GM12874 (cell line): ENCODE data around the gene ARHGAP10.

Experiments
- TF ChIP-seq, protein P1 (sequence below): IDR thresholded peaks from 2 replicates; pipeline ENCODE4 v1.5.1; 2011; ENCODE audit warnings: low read depth, mild to moderate bottlenecking, control low read depth, low read length, moderate library complexity; ENCODE audit not compliant: insufficient read depth

ARHGAP10 gene

GRCh38 chr4:148007792-148008191 is 275.9 kb downstream of the ARHGAP10 start:
- TF ChIP-seq, protein P1, sequence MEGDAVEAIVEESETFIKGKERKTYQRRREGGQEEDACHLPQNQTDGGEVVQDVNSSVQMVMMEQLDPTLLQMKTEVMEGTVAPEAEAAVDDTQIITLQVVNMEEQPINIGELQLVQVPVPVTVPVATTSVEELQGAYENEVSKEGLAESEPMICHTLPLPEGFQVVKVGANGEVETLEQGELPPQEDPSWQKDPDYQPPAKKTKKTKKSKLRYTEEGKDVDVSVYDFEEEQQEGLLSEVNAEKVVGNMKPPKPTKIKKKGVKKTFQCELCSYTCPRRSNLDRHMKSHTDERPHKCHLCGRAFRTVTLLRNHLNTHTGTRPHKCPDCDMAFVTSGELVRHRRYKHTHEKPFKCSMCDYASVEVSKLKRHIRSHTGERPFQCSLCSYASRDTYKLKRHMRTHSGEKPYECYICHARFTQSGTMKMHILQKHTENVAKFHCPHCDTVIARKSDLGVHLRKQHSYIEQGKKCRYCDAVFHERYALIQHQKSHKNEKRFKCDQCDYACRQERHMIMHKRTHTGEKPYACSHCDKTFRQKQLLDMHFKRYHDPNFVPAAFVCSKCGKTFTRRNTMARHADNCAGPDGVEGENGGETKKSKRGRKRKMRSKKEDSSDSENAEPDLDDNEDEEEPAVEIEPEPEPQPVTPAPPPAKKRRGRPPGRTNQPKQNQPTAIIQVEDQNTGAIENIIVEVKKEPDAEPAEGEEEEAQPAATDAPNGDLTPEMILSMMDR, result no peak

DNA sequence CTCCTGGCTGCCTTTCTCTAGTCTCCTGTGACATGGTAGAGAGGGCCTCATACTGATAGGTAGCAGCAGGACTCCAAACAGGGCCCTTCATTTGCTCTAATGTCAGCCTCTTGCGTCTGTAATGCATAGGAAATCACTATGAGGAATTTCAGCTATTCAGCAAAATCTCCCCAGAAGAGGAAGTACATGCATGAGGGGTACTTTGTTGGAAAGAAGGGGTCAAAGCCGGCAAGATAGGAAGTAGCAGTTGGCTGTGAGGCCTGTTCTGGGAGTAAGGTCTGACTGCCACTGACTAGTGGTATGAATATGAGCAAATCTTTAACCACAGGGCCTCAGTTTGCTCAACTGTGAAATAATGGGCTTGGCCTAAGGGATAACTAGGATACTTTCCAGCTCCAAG is 283.2 kb downstream of the ARHGAP10 start:
- TF ChIP-seq, protein P1, result no peak

DNA sequence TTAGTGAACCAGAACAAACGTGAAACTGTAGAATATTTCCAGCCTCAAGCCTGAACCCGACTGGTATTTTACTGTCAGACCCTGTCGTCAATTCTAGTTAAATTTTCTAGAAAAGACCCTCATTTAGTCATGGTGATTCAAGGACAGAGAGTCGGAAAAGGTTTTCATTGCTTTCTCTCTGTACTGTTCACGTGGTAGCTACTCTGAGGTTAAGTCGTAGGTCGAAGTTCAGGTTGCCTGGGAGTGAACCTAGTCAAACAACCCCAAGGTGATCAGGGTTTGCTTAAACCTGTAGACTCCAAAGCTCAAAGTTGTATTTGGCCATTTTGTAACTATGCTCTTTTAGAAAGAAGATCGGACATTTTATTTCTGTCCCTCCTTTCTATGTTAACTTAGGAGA is 283.6 kb downstream of the ARHGAP10 start:
- TF ChIP-seq, protein P1, result no peak

- TF ChIP-seq, protein P1, result no peak
Observed at GRCh38 chr4:148016063-148016637, 284.3 kb downstream of the ARHGAP10 start.

DNA sequence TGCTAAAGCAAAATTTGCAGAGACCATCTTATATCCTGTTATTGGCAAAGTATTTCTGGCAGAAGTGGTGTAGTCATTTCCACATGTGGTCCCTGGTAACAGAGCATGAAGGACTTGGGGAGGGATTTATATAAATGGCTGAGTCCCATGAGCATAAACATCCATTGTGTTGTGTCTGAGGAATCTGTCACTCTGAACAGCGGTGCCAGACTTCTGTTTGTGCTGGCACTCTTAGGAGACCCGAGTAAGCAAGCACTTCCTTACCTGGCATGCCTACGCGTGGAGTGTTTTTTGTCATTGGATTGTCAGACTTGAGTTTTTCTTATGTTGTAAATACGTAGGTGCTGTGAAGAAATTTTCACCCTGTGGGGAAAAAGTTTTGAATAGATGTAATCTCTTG is 285.9 kb downstream of the ARHGAP10 start:
- TF ChIP-seq, protein P1, result no peak

GRCh38 chr4:148021686-148022085 is 289.8 kb downstream of the ARHGAP10 start:
- TF ChIP-seq, protein P1, result no peak

- TF ChIP-seq, protein P1, result no peak
Observed at GRCh38 chr4:148022975-148023374, 291.1 kb downstream of the ARHGAP10 start.
